Stimulated activated naive B cell treated with anti-CD40 and anti-IgM and Interleukin-4, amounts not matched to agents 10 μg/mL and 1 μg/mL and 100 μg/mL, for 72 hours (primary cell): ENCODE results near the gene MAP4K5.
"Not testable (repeated sequence)": the region's sequence is repeated elsewhere in the genome, so short reads cannot be mapped to it uniquely, and the experiment has no call there.

Experiments used
- ATAC-seq, 2 donors: fragments of 150-1000 bp; cut with Tn5 transposase; replicated peaks; 2 replicates each; pipeline ENCODE4 v1.10.0; 2021; ENCODE audit warnings: moderate library complexity in 1 of 2
- DNase-seq: peaks from one replicate; pipeline ENCODE4 v3.0.0; 2021
- H3K27ac Mint-ChIP-seq: one replicate; pipeline ENCODE4 v1.8.0; 2022; ENCODE audit warnings: mild to moderate bottlenecking, mixed read lengths
- H3K27me3 Mint-ChIP-seq, 2 donors: one replicate each; pipeline ENCODE4 v1.8.0; 2022; ENCODE audit warnings: mixed read lengths in 2 of 2
- H3K36me3 Mint-ChIP-seq, 2 donors: one replicate each; pipeline ENCODE4 v1.8.0; 2022; ENCODE audit warnings: mixed read lengths in 2 of 2, mild to moderate bottlenecking in 1 of 2
- H3K4me1 Mint-ChIP-seq, 2 donors: one replicate each; pipeline ENCODE4 v1.8.0; 2022; ENCODE audit warnings: mixed read lengths in 2 of 2, mild to moderate bottlenecking in 1 of 2
- H3K4me3 Mint-ChIP-seq, 2 donors: one replicate each; pipeline ENCODE4 v1.8.0; 2022; ENCODE audit warnings: mild to moderate bottlenecking in 2 of 2, mixed read lengths in 2 of 2, moderate library complexity in 1 of 2
- H3K9me3 Mint-ChIP-seq, 2 donors: one replicate each; pipeline ENCODE4 v1.8.0; 2022; ENCODE audit warnings: mixed read lengths in 2 of 2, mild to moderate bottlenecking in 1 of 2

Gene MAP4K5

DNA sequence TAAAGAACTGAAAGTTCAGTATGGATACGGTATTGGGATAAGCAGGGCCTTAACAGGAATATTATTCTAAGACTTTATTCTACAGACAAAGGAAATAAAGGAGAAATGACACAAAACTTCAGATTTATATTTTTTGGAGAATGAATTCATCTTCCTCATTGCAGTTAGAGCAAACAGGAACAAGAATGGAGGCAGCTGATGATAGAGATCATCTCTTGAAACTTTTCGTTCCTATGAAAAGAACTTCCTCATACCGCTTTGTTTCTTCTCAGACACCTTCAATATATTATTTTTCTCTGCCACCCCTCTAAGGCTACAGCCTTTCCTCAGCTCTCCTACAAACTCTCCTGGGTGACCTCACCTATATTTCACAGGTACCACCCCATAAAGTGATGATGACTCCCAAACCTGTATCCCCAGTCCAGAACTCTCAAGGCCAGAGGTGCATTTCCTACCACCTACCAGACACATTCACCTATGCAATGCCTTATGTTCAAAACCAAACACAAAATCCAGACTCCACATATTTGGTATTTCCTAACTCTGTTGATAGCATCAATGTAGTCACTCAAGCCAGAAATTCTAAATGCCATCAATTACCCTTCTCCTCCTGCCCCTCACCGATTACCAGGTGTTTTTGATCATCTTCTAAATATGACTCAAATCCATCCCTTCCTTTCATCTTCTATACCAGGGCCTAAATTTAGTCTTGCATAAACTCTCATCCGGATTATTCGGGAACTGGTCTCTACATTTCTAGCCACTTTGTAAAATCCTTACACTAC is 7.4 kb downstream of the MAP4K5 start:
- DNase-seq (no peak), ATAC-seq (peak in 1 of 2 donors; percentile 37)
- Mint-ChIP-seq H3K27me3 (no peaks in the 10 kb centered on the region), H3K9me3 (no peaks in the 10 kb centered on the region), H3K4me1 (peaks cover 44 to 66% of the 10 kb centered on the region in 2 donors), H3K4me3 (peak overlapping the region; percentile 30 to 31), H3K27ac (peak overlapping the region; percentile 60), H3K36me3 (peaks cover 0 to 7% of the 10 kb centered on the region in 2 donors)

- no peak overlapping the region for H3K4me3 Mint-ChIP-seq
- ATAC-seq: peak; percentile 41 to 45
- DNase-seq: no peak
- H3K27me3 Mint-ChIP-seq: no peaks in the 10 kb centered on the region
- no peaks in the 10 kb centered on the region for H3K9me3 Mint-ChIP-seq
- H3K4me1 Mint-ChIP-seq: peaks cover 37 to 58% of the 10 kb centered on the region in 2 donors
- peak overlapping the region; percentile 60 for H3K27ac Mint-ChIP-seq
- peaks cover 0 to 7% of the 10 kb centered on the region in 2 donors for H3K36me3 Mint-ChIP-seq
Measured at GRCh38 chr14:50524060-50524459, 8.3 kb downstream of the MAP4K5 start.

DNA sequence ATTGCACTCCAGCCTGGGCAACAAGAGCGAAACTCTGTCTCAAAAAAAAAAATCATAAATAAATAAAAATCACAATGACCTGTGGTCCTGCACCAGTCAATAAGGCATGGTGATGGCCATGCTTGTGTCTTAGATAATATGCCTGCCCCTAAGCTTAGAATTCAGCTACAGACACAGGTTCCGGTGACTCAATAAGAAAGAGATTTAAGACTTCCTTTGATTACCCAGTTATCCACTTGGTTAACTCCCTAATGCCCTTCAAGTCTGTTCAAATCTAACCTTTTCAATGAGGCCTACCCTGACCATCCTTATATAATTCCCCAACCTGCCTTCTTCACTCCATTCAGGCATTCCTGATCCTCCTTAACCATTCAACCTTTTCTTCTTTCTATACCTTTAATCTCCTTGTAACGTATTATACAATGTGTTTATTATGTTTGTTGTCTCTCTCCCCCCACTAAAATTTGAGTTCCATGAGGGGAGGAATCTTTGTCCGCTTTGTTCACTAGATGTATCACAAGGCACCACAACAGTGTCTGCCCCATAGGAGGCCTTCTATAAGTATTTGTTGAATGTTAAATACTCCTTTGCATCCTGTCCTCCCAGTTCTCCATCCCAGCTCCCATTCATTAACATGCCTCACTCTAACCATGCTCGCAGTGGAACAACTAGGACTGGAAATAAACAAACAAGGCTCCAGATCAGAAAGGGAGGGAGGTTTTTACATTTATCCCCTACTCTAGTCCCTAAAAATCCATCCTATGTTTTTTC is 8.9 kb downstream of the MAP4K5 start:
- Mint-ChIP-seq H3K4me1 (peaks cover 37 to 57% of the 10 kb centered on the region in 2 donors), H3K27ac (peak overlapping the region; percentile 39), H3K9me3 (no peaks in the 10 kb centered on the region), H3K27me3 (no peaks in the 10 kb centered on the region), H3K4me3 (no peak overlapping the region), H3K36me3 (peaks cover 0 to 7% of the 10 kb centered on the region in 2 donors)
- DNase-seq (no peak), ATAC-seq (no peak)

- Mint-ChIP-seq H3K27me3 (no peaks in the 10 kb centered on the region), H3K9me3 (no peaks in the 10 kb centered on the region), H3K4me1 (peaks cover 34 to 51% of the 10 kb centered on the region in 2 donors), H3K4me3 (no peak overlapping the region), H3K27ac (peak overlapping the region; percentile 82), H3K36me3 (peaks cover 0 to 4% of the 10 kb centered on the region in 2 donors)
- DNase-seq (no peak), ATAC-seq (peak; percentile 38 to 65)
Measured at GRCh38 chr14:50521912-50522341, 10.4 kb downstream of the MAP4K5 start.

GRCh38 chr14:50520947-50521815 is 11.2 kb downstream of the MAP4K5 start:
- Mint-ChIP-seq H3K4me3 (peak overlapping the region in 1 of 2 donors; percentile 18), H3K27me3 (no peaks in the 10 kb centered on the region), H3K27ac (peak overlapping the region; percentile 82), H3K9me3 (no peaks in the 10 kb centered on the region), H3K36me3 (peaks cover 0 to 4% of the 10 kb centered on the region in 2 donors), H3K4me1 (peaks cover 32 to 47% of the 10 kb centered on the region in 2 donors)
- peak; percentile 27 for DNase-seq
- peak; percentile 90 to 94 for ATAC-seq

- no peaks in the 10 kb centered on the region for H3K9me3 Mint-ChIP-seq
- H3K4me1 Mint-ChIP-seq: peaks cover 6 to 7% of the 10 kb centered on the region in 2 donors
Measured at GRCh38 chr14:50516091-50516490, 16.3 kb downstream of the MAP4K5 start.

DNA sequence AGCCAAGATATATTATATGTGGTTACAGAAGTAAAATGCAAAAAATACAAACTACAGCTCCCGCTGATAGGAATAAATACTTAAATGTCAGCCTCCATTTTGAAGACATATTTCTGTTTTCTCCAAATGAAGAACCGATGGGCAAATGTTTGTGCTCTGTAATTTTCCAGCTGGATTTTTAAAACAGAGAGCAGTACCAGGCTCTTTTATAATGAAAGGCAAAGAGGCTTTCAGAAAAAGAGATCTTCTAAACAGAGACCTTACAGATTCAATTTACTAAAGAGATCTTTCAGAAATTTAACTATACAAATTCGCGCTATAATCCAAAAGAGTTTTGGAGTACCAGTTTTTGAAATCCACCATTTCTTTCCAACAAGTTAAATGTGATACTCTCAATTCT is 19.9 kb downstream of the MAP4K5 start:
- ATAC-seq: no peak
- no peak overlapping the region for H3K27ac Mint-ChIP-seq
- H3K36me3 Mint-ChIP-seq: peaks cover 9 to 30% of the 10 kb centered on the region in 2 donors
- H3K4me3 Mint-ChIP-seq: no peak overlapping the region
- no peaks in the 10 kb centered on the region for H3K9me3 Mint-ChIP-seq
- no peak for DNase-seq
- peaks cover 14 to 17% of the 10 kb centered on the region in 2 donors for H3K4me1 Mint-ChIP-seq
- H3K27me3 Mint-ChIP-seq: no peaks in the 10 kb centered on the region

More at GRCh38 chr14:50516091-50516490, 16.3 kb downstream of the MAP4K5 start:
- Mint-ChIP-seq H3K36me3 (peaks cover 3 to 5% of the 10 kb centered on the region in 2 donors), H3K27me3 (no peaks in the 10 kb centered on the region), H3K4me3 (no peak overlapping the region), H3K27ac (no peak overlapping the region)
- no peak for ATAC-seq
- DNase-seq: no peak

DNA sequence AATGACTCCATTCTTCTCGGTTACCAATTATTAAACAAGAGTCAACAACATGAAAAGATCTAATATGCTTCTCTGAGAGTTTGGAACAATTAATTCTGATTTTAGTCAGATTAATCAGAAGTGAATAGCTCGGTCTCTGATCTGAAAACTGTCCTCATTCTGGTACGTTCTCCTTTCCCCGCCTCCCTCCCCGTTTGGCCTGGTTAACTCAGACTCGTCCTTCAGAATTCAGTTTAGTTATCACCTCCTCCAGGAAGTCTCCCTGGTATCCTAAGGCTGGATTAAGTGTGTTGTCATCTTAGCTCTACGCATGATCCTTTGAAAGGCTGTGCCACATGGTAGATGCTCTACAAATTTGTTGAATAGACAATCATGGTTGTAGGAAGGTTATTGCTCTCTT is 22.2 kb downstream of the MAP4K5 start:
- Mint-ChIP-seq H3K9me3 (no peaks in the 10 kb centered on the region), H3K27ac (no peak overlapping the region), H3K4me1 (peaks cover 16 to 21% of the 10 kb centered on the region in 2 donors), H3K36me3 (peaks cover 10 to 32% of the 10 kb centered on the region in 2 donors), H3K27me3 (no peaks in the 10 kb centered on the region), H3K4me3 (no peak overlapping the region)
- ATAC-seq (no peak), DNase-seq (no peak)

- DNase-seq, H3K9me3 Mint-ChIP-seq, H3K27me3 Mint-ChIP-seq, H3K4me3 Mint-ChIP-seq, ATAC-seq: not testable (repeated sequence)
- H3K4me1 Mint-ChIP-seq: peaks cover 14 to 21% of the 10 kb centered on the region in 2 donors
- peaks cover 15 to 41% of the 10 kb centered on the region in 2 donors for H3K36me3 Mint-ChIP-seq
- peak overlapping the region; percentile 6 for H3K27ac Mint-ChIP-seq
Measured at GRCh38 chr14:50507078-50507477, 25.3 kb downstream of the MAP4K5 start.

- H3K27ac Mint-ChIP-seq: no peak overlapping the region
- no peak for ATAC-seq
- peaks cover 4% of the 10 kb centered on the region in 2 donors for H3K4me1 Mint-ChIP-seq
- DNase-seq: no peak
- no peaks in the 10 kb centered on the region for H3K9me3 Mint-ChIP-seq
- no peak overlapping the region for H3K4me3 Mint-ChIP-seq
- H3K36me3 Mint-ChIP-seq: peaks cover 21 to 24% of the 10 kb centered on the region in 2 donors
- no peaks in the 10 kb centered on the region for H3K27me3 Mint-ChIP-seq
Measured at GRCh38 chr14:50501642-50502041, 30.7 kb downstream of the MAP4K5 start.

DNA sequence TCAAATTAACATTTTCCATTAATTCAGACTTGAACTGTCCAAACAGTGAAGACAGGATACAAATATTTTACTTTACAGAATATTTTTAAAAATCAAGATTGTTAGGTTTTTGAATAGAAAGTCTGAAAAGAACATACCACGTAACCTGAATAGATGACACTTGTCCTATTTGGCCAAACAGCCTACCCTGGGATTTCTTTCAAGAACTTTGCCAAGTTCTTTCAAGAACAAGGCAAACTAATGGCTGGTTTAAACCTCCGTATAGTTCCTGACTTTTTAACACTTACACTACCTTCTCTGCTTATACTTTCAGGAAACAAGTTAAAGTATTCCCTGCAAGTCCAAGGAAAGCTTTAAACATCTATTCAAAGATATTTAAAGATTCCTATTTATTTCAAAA is 35.0 kb downstream of the MAP4K5 start:
- no peak for ATAC-seq
- Mint-ChIP-seq H3K27ac (no peak overlapping the region), H3K27me3 (no peaks in the 10 kb centered on the region), H3K4me3 (no peak overlapping the region), H3K36me3 (peaks cover 22 to 24% of the 10 kb centered on the region in 2 donors), H3K9me3 (no peaks in the 10 kb centered on the region), H3K4me1 (peaks cover 5 to 15% of the 10 kb centered on the region in 2 donors)
- DNase-seq: no peak

- Mint-ChIP-seq H3K27me3 (no peaks in the 10 kb centered on the region), H3K4me3 (no peak overlapping the region), H3K4me1 (peaks cover 5 to 8% of the 10 kb centered on the region in 2 donors), H3K36me3 (peaks cover 2 to 8% of the 10 kb centered on the region in 2 donors), H3K27ac (no peak overlapping the region), H3K9me3 (no peaks in the 10 kb centered on the region)
- DNase-seq: no peak
- no peak for ATAC-seq
Measured at GRCh38 chr14:50489851-50490250, 42.5 kb downstream of the MAP4K5 start.

GRCh38 chr14:50488521-50488920 is 43.8 kb downstream of the MAP4K5 start:
- H3K4me3 Mint-ChIP-seq: no peak overlapping the region
- no peaks in the 10 kb centered on the region for H3K27me3 Mint-ChIP-seq
- no peaks in the 10 kb centered on the region for H3K9me3 Mint-ChIP-seq
- ATAC-seq (no peak), DNase-seq (no peak)
- no peak overlapping the region for H3K27ac Mint-ChIP-seq
- peaks cover 2 to 7% of the 10 kb centered on the region in 2 donors for H3K36me3 Mint-ChIP-seq
- H3K4me1 Mint-ChIP-seq: peaks cover 5 to 8% of the 10 kb centered on the region in 2 donors

DNA sequence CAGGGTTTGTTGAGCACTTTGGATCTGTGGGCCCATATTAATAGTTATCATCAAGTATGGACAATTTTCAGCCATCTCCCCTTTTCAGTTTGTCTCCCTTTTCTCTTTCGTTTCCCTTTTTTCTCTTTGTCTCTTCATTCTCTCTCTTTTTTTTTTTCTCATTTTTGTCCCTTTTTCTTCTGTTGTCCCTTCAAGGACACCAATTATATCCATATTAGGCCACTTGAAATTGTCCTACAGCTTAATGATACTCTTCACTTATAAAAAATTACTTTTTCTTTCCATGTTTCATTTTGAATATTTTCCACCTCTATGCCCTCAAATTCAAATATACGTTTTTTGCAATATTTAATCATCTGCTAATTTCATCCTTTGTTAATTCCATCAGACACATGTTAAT is 53.3 kb downstream of the MAP4K5 start:
- Mint-ChIP-seq H3K4me3 (no peak overlapping the region), H3K36me3 (peaks cover 28 to 38% of the 10 kb centered on the region in 2 donors), H3K4me1 (no peaks in the 10 kb centered on the region), H3K27me3 (no peaks in the 10 kb centered on the region), H3K27ac (no peak overlapping the region), H3K9me3 (peaks cover 0 to 3% of the 10 kb centered on the region in 2 donors)
- DNase-seq: no peak
- no peak for ATAC-seq
